Liver (tissue), 9 donors: ENCODE data around the gene C17orf58. TPM values are rescaled to one million over a fixed set of nuclear protein-coding genes. Genes with fewer than 3 reads are reported as not detected.

Source experiments
- DNase-seq: peaks from one replicate; pipeline ENCODE4 v3.0.0-alpha.2; 2017; ENCODE audit warnings: low spot score
- H3K27ac ChIP-seq, 2 donors: one replicate each; pipeline ENCODE4 v1.7.0; 2013; ENCODE audit warnings: inconsistent platforms in 2 of 2, low read length in 2 of 2, control low read depth in 1 of 2, low read depth in 1 of 2, mild to moderate bottlenecking in 1 of 2
- H3K27me3 ChIP-seq, 4 donors: one replicate each; pipeline versions ENCODE4 v1.6.1 to v1.7.0; 2013; ENCODE audit warnings: low read length in 3 of 4, inconsistent platforms in 1 of 4, mild to moderate bottlenecking in 1 of 4, moderate library complexity in 1 of 4; ENCODE audit not compliant: control insufficient read depth in 4 of 4, insufficient read depth in 4 of 4
- H3K36me3 ChIP-seq, 4 donors: one replicate each; pipeline versions ENCODE4 v1.6.1 to v1.7.0; 2013; ENCODE audit warnings: low read length in 3 of 4, mild to moderate bottlenecking in 3 of 4, low read depth in 1 of 4, moderate library complexity in 1 of 4; ENCODE audit not compliant: control insufficient read depth in 4 of 4, insufficient read depth in 3 of 4
- H3K4me1 ChIP-seq, 4 donors: one replicate each; pipeline versions ENCODE4 v1.6.1 to v1.7.0; 2013; ENCODE audit warnings: low read length in 3 of 4, mild to moderate bottlenecking in 3 of 4, moderate library complexity in 1 of 4; ENCODE audit not compliant: control insufficient read depth in 4 of 4, insufficient read depth in 4 of 4
- H3K4me3 ChIP-seq, 3 donors: one replicate each; pipeline versions ENCODE4 v1.6.1 to v1.7.0; 2013; ENCODE audit warnings: low read length in 3 of 3, control low read depth in 1 of 3, low read depth in 1 of 3, mild to moderate bottlenecking in 1 of 3
- H3K9ac ChIP-seq, 2 donors: one replicate each; pipeline ENCODE4 v1.7.0; 2013; ENCODE audit warnings: low read length in 2 of 2, mild to moderate bottlenecking in 2 of 2, moderate library complexity in 2 of 2, control low read depth in 1 of 2, low read depth in 1 of 2
- H3K9me3 ChIP-seq, 4 donors: one replicate each; pipeline versions ENCODE4 v1.6.1 to v1.7.0; 2013; ENCODE audit warnings: low read length in 3 of 4; ENCODE audit not compliant: control insufficient read depth in 4 of 4
- ATF3 ChIP-seq: IDR thresholded peaks from 2 replicates; pipeline ENCODE4 v1.6.1; 2016; ENCODE audit warnings: antibody characterized with exemption
- EGR1 ChIP-seq, 2 donors: IDR thresholded peaks; 2 replicates each; pipeline ENCODE4 v1.6.1; 2016 to 2018; ENCODE audit warnings: antibody characterized with exemption in 2 of 2, low read depth in 2 of 2
- FOXA1 ChIP-seq: IDR thresholded peaks from 2 replicates; pipeline ENCODE4 v1.6.1; 2016; ENCODE audit warnings: antibody characterized with exemption
- FOXA2 ChIP-seq: IDR thresholded peaks from 2 replicates; pipeline ENCODE4 v1.6.1; 2016; ENCODE audit warnings: antibody characterized with exemption
- GABPA ChIP-seq, 2 donors: IDR thresholded peaks in 1 of 2; conservative IDR thresholded peaks in 1 of 2; 2 replicates each; pipeline ENCODE4 v1.6.1; 2016; ENCODE audit warnings: antibody characterized with exemption in 2 of 2, mild to moderate bottlenecking in 1 of 2, moderate library complexity in 1 of 2
- HNF4G ChIP-seq: IDR thresholded peaks from 2 replicates; pipeline ENCODE4 v1.6.1; 2016; ENCODE audit warnings: antibody characterized with exemption
- JUND ChIP-seq, 2 donors: IDR thresholded peaks; 2 replicates each; pipeline ENCODE4 v1.6.1; 2016; ENCODE audit warnings: antibody characterized with exemption in 2 of 2
- MAX ChIP-seq: IDR thresholded peaks from 2 replicates; pipeline ENCODE4 v1.6.1; 2016; ENCODE audit warnings: antibody characterized with exemption
- NR2F2 ChIP-seq: IDR thresholded peaks from 2 replicates; pipeline ENCODE4 v1.6.1; 2016; ENCODE audit warnings: antibody characterized with exemption
- RAD21 ChIP-seq, 2 donors: IDR thresholded peaks; 2 replicates each; pipeline ENCODE4 v1.6.1; 2016; ENCODE audit warnings: antibody characterized with exemption in 2 of 2, mild to moderate bottlenecking in 2 of 2
- REST ChIP-seq: IDR thresholded peaks from 2 replicates; pipeline ENCODE4 v1.6.1; 2016; ENCODE audit warnings: antibody characterized with exemption, mild to moderate bottlenecking
- RXRA ChIP-seq, 2 donors: IDR thresholded peaks; 2 replicates each; pipeline ENCODE4 v1.6.1; 2017 to 2018; ENCODE audit warnings: antibody characterized with exemption in 2 of 2, mild to moderate bottlenecking in 1 of 2
- SP1 ChIP-seq: IDR thresholded peaks from 2 replicates; pipeline ENCODE4 v1.6.1; 2018; ENCODE audit warnings: antibody characterized with exemption, mild to moderate bottlenecking
- TAF1 ChIP-seq: conservative IDR thresholded peaks from 2 replicates; pipeline ENCODE4 v1.6.1; 2016; ENCODE audit warnings: antibody characterized with exemption, mild to moderate bottlenecking
- YY1 ChIP-seq: IDR thresholded peaks from 2 replicates; pipeline ENCODE4 v1.6.1; 2016; ENCODE audit warnings: antibody characterized with exemption, mild to moderate bottlenecking
- ZBTB33 ChIP-seq: IDR thresholded peaks from 2 replicates; pipeline ENCODE4 v1.6.1; 2016; ENCODE audit warnings: antibody characterized with exemption
- WGBS: extraction: QIAGEN DNeasy Blood & Tissue Kit; methylation state at CpG from one replicate; pipeline ENCODE4 v1.1.7; 2013; 5-methylcytosine and 5-hydroxymethylcytosine counted together
- polyA plus RNA-seq, 2 donors: library from polyadenylated mRNA; stranded (reverse) in 1 of 2; unstranded in 1 of 2; fragments of 200-250 nt in 1 of 2; fragments of >200 nt in 1 of 2; fragmentation: Nextera tagmentation in 1 of 2; extraction: Ambion mirVana in 1 of 2; gene quantifications; one replicate each; pipeline versions ENCODE4 v1.2.1 to v1.2.3, GENCODE V29; 2013 to 2015
- total RNA-seq, 2 donors: library from RNA; depleted of rRNA; stranded (reverse); fragments of >200 nt; gene quantifications; one replicate each; pipeline ENCODE4 v1.2.3, GENCODE V29; 2014
- TF ChIP-seq, protein P1 (sequence below): fragments of 150-350 bp; IDR thresholded peaks from 2 replicates; pipeline ENCODE4 v1.5.1; 2017; ENCODE audit warnings: improper control_type of control experiment, low read depth, low read length; ENCODE audit not compliant: missing input control
- donor health status: healthy.
- donor health status: healthy.
- donor health status: healthy.
- donor health status: healthy.
- donor health status: healthy.

Gene C17orf58
- total and polyA plus RNA-seq, 4 donors: 6.4 to 13.4 (median 9.8) TPM

DNA sequence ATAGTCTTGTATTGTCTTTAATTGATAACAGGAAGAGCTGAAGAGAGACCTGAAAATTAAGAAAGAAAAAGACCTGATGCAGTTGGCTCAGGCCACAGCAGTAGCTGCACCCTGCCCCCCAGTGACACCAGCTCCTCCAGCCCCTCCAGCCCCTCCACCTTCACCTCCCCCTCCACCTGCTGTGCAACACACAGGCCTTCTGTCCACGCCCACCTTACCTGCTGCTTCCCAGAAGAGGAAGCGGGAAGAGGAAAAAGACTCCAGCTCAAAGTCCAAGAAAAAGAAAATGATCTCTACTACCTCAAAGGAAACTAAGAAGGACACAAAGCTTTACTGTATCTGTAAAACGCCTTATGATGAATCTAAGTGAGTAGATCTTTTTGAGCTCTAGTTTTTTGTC is 36.8 kb downstream of the C17orf58 start:
- H3K27me3 ChIP-seq: no peaks in the 10 kb centered on the region
- WGBS: 89% methylated on average over 3 of the region's 3 CpGs
- no peak for TF ChIP-seq SP1
- TF ChIP-seq ZBTB33: no peak
- TF ChIP-seq EGR1 (IDR thresholded peaks at IDR 0.05; ENCODE audit: low read depth in 2 of 2): no peak
- no peak for TF ChIP-seq MAX
- no peak for TF ChIP-seq GABPA (IDR thresholded peaks at IDR 0.05 in 1 of 2, conservative IDR thresholded peaks at IDR 0.05 in 1 of 2)
- TF ChIP-seq RAD21 (IDR thresholded peaks at IDR 0.05): no peak
- TF ChIP-seq JUND (IDR thresholded peaks at IDR 0.05): no peak
- TF ChIP-seq NR2F2: no peak
- no peak for TF ChIP-seq FOXA2
- no peak for TF ChIP-seq FOXA1
- TF ChIP-seq YY1: no peak
- TF ChIP-seq, protein P1, sequence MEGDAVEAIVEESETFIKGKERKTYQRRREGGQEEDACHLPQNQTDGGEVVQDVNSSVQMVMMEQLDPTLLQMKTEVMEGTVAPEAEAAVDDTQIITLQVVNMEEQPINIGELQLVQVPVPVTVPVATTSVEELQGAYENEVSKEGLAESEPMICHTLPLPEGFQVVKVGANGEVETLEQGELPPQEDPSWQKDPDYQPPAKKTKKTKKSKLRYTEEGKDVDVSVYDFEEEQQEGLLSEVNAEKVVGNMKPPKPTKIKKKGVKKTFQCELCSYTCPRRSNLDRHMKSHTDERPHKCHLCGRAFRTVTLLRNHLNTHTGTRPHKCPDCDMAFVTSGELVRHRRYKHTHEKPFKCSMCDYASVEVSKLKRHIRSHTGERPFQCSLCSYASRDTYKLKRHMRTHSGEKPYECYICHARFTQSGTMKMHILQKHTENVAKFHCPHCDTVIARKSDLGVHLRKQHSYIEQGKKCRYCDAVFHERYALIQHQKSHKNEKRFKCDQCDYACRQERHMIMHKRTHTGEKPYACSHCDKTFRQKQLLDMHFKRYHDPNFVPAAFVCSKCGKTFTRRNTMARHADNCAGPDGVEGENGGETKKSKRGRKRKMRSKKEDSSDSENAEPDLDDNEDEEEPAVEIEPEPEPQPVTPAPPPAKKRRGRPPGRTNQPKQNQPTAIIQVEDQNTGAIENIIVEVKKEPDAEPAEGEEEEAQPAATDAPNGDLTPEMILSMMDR: no peak

GRCh38 chr17:67950945-67951344 is 45.3 kb downstream of the C17orf58 start:
- H3K9ac ChIP-seq: no peak overlapping the region
- H3K27me3 ChIP-seq: no peaks in the 10 kb centered on the region
- peaks cover 8 to 42% (median 31%) of the 10 kb centered on the region in 4 donors for H3K36me3 ChIP-seq
- DNase-seq: no peak
- TF ChIP-seq HNF4G (no peak), FOXA1 (no peak), TAF1 (no peak), RAD21 (IDR thresholded peaks at IDR 0.05) (no peak)
- no peak overlapping the region for H3K27ac ChIP-seq
- no peak overlapping the region for H3K4me3 ChIP-seq
- H3K9me3 ChIP-seq: no peaks in the 10 kb centered on the region
- WGBS: over 99% methylated on average over 2 of the region's 2 CpGs
- H3K4me1 ChIP-seq: no peaks in the 10 kb centered on the region

More for the DNA sequence above, 36.8 kb downstream of the C17orf58 start:
- Histone ChIP-seq H3K9ac (no peak overlapping the region), H3K36me3 (peaks cover 6 to 21% (median 13%) of the 10 kb centered on the region in 4 donors), H3K4me1 (no peaks in the 10 kb centered on the region), H3K9me3 (no peaks in the 10 kb centered on the region), H3K27ac (no peak overlapping the region), H3K4me3 (no peak overlapping the region)
- no peak for DNase-seq

DNA sequence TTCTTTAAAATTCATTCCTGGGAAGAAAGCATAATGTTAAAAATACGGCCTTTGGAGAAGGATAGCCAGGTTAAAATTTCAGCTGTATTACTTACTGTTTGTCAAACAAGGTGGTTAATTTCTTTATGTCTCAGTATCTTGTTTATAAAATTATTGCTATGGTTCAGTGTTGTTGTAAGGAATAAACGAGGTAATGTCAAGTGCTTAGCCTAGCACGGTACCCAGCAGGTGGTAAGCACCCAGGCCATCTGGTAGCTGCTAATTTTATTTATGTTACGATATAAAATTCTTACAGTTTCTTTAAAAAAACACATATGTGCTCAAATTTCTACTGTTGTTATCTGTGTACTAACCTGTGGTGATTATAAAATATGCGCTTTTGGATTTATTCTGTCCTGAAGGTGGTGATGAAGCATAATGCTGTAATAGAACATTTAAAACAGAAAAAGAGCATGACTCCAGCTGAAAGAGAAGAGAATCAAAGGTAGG is 48.9 kb downstream of the C17orf58 start:
- 98% methylated on average over 5 of the region's 5 CpGs for WGBS
- H3K36me3 ChIP-seq: peaks cover 11 to 71% (median 55%) of the 10 kb centered on the region in 4 donors
- no peak overlapping the region for H3K27ac ChIP-seq
- no peak for DNase-seq
- H3K9me3 ChIP-seq: no peaks in the 10 kb centered on the region
- no peaks in the 10 kb centered on the region for H3K4me1 ChIP-seq
- H3K4me3 ChIP-seq: no peak overlapping the region
- no peak overlapping the region for H3K9ac ChIP-seq
- H3K27me3 ChIP-seq: no peaks in the 10 kb centered on the region
- TF ChIP-seq SP1 (no peak), NR2F2 (no peak), HNF4G (no peak), REST (no peak), RAD21 (IDR thresholded peaks at IDR 0.05) (no peak), ATF3 (no peak), YY1 (no peak), JUND (IDR thresholded peaks at IDR 0.05) (no peak), RXRA (IDR thresholded peaks at IDR 0.05) (no peak), GABPA (IDR thresholded peaks at IDR 0.05 in 1 of 2, conservative IDR thresholded peaks at IDR 0.05 in 1 of 2) (no peak), FOXA2 (no peak)
- TF ChIP-seq, protein P1: no peak
